Fibroblast of lung (primary cell): Measurements from ENCODE around the gene NBEA. TPM values are rescaled to one million over a fixed set of nuclear protein-coding genes. Genes with fewer than 3 reads are reported as not detected.

Experiments used
- DNase-seq, 2 donors: peaks; one replicate each; pipeline versions ENCODE4 v3.0.0 to v3.0.0-alpha.2; 2010; ENCODE audit warnings: low read depth in 2 of 2
- H2AFZ ChIP-seq: 2 replicates; pipeline ENCODE4 v1.5.1; 2012; ENCODE audit warnings: low read length, control low read depth, inconsistent platforms
- H3K27ac ChIP-seq: 2 replicates; pipeline ENCODE4 v1.5.1; 2011; ENCODE audit warnings: low read length, control low read depth; ENCODE audit not compliant: insufficient read depth
- H3K27me3 ChIP-seq: 2 replicates; pipeline ENCODE4 v1.5.1; 2011; ENCODE audit warnings: mild to moderate bottlenecking, low read length; ENCODE audit not compliant: control insufficient read depth, insufficient read depth
- H3K36me3 ChIP-seq: 2 replicates; pipeline ENCODE4 v1.5.1; 2011; ENCODE audit warnings: low read length; ENCODE audit not compliant: control insufficient read depth, insufficient read depth
- H3K4me1 ChIP-seq: 2 replicates; pipeline ENCODE4 v1.5.1; 2011; ENCODE audit warnings: low read length; ENCODE audit not compliant: control insufficient read depth, insufficient read depth; ENCODE audit errors: extremely low read depth
- H3K4me2 ChIP-seq: 2 replicates; pipeline ENCODE4 v1.5.1; 2011; ENCODE audit warnings: low read length, control low read depth; ENCODE audit not compliant: insufficient read depth; ENCODE audit errors: extremely low read depth
- H3K4me3 ChIP-seq, 4 experiments: fragments of 200-600 bp in 1 of 4; sonication (generic) in 1 of 4; replicated peaks in 1 of 4; 2 replicates each; pipeline ENCODE4 v1.5.1; 2011 to 2016; ENCODE audit warnings: low read length in 4 of 4, low read depth in 3 of 4, mild to moderate bottlenecking in 3 of 4, control low read depth in 2 of 4, inconsistent platforms in 1 of 4, mixed read lengths in 1 of 4; ENCODE audit not compliant: insufficient read depth in 1 of 4; ENCODE audit errors: control extremely low read depth in 1 of 4
- H3K79me2 ChIP-seq: 2 replicates; pipeline ENCODE4 v1.5.1; 2012; ENCODE audit warnings: mild to moderate bottlenecking, low read length, inconsistent platforms; ENCODE audit not compliant: control insufficient read depth, insufficient read depth
- H3K9ac ChIP-seq: 2 replicates; pipeline ENCODE4 v1.5.1; 2011; ENCODE audit warnings: mild to moderate bottlenecking, low read length, control low read depth; ENCODE audit not compliant: insufficient read depth
- H3K9me3 ChIP-seq: 2 replicates; pipeline ENCODE4 v1.5.1; 2012; ENCODE audit warnings: low read depth, low read length; ENCODE audit not compliant: control insufficient read depth, insufficient read depth
- H4K20me1 ChIP-seq: 2 replicates; pipeline ENCODE4 v1.5.1; 2011; ENCODE audit warnings: low read length; ENCODE audit not compliant: control insufficient read depth, insufficient read depth; ENCODE audit errors: extremely low read depth
- CTCF ChIP-seq, 2 donors: IDR thresholded peaks in 1 of 2; conservative IDR thresholded peaks in 1 of 2; 1 replicate in 1 of 2; 2 replicates in 1 of 2; pipeline ENCODE4 v1.5.1; 2011 to 2012; ENCODE audit warnings: low read length in 2 of 2, control low read depth in 1 of 2, inconsistent platforms in 1 of 2, low read depth in 1 of 2, mild to moderate bottlenecking in 1 of 2
- EZH2 ChIP-seq: IDR thresholded peaks from 2 replicates; pipeline ENCODE4 v1.5.1; 2012; ENCODE audit warnings: low read length, control low read depth, mild to moderate bottlenecking; ENCODE audit errors: missing control alignments
- polyA plus RNA-seq, 2 donors: library from polyadenylated mRNA; depleted of rRNA in 1 of 2; stranded (reverse) in 1 of 2; unstranded in 1 of 2; fragments of >200 nt; gene quantifications; 2 replicates each; pipeline ENCODE4 v1.2.1, GENCODE V29; 2011 to 2012; ENCODE audit warnings: missing spikeins in 1 of 2
- total RNA-seq: library from RNA; depleted of rRNA; stranded (reverse); fragments of >200 nt; gene quantifications from 2 replicates; pipeline ENCODE4 v1.2.1, GENCODE V29; 2014

Gene NBEA
- total and polyA plus RNA-seq, 2 donors (not counting 1 experiment from before 2014, with no cell fraction given) = 3.6 to 7.8 TPM

- Histone ChIP-seq H3K79me2 (peaks cover 2% of the 10 kb centered on the region), H3K27me3 (no peaks in the 10 kb centered on the region), H3K4me2 (no peak overlapping the region), H3K4me3 (no peak overlapping the region), H2AFZ (no peak overlapping the region), H3K27ac (no peak overlapping the region), H3K36me3 (no peaks in the 10 kb centered on the region), H3K9me3 (no peaks in the 10 kb centered on the region), H4K20me1 (no peaks in the 10 kb centered on the region), H3K4me1 (no peaks in the 10 kb centered on the region), H3K9ac (no peak overlapping the region)
- DNase-seq = no peak
- TF ChIP-seq CTCF (conservative IDR thresholded peaks at IDR 0.05 in 1 of 2, IDR thresholded peaks at IDR 0.05 in 1 of 2; ENCODE audit: low read depth in 1 of 2, low read length in 2 of 2) (no peak), EZH2 (no peak)
Observed at GRCh38 chr13:35479038-35479492, 537.0 kb downstream of the NBEA start.

GRCh38 chr13:35479706-35480105 is 537.6 kb downstream of the NBEA start:
- no peaks in the 10 kb centered on the region for H4K20me1 ChIP-seq
- no peaks in the 10 kb centered on the region for H3K27me3 ChIP-seq
- no peak for TF ChIP-seq CTCF (conservative IDR thresholded peaks at IDR 0.05 in 1 of 2, IDR thresholded peaks at IDR 0.05 in 1 of 2; ENCODE audit: low read depth in 1 of 2, low read length in 2 of 2)
- no peak for TF ChIP-seq EZH2
- no peaks in the 10 kb centered on the region for H3K9me3 ChIP-seq
- no peak overlapping the region for H3K4me3 ChIP-seq
- no peak overlapping the region for H3K4me2 ChIP-seq
- no peak overlapping the region for H3K9ac ChIP-seq
- no peak overlapping the region for H2AFZ ChIP-seq
- no peak for DNase-seq
- H3K79me2 ChIP-seq = no peaks in the 10 kb centered on the region
- H3K4me1 ChIP-seq = no peaks in the 10 kb centered on the region
- no peak overlapping the region for H3K27ac ChIP-seq
- no peaks in the 10 kb centered on the region for H3K36me3 ChIP-seq

- TF ChIP-seq CTCF (conservative IDR thresholded peaks at IDR 0.05 in 1 of 2, IDR thresholded peaks at IDR 0.05 in 1 of 2; ENCODE audit: low read depth in 1 of 2, low read length in 2 of 2) = no peak
- TF ChIP-seq EZH2 = no peak
- H3K27me3 ChIP-seq = no peaks in the 10 kb centered on the region
- no peak overlapping the region for H3K4me3 ChIP-seq
- no peak for DNase-seq
- no peak overlapping the region for H3K27ac ChIP-seq
- no peaks in the 10 kb centered on the region for H3K79me2 ChIP-seq
- no peak overlapping the region for H3K4me2 ChIP-seq
- no peaks in the 10 kb centered on the region for H3K9me3 ChIP-seq
- H3K36me3 ChIP-seq = no peaks in the 10 kb centered on the region
- no peak overlapping the region for H2AFZ ChIP-seq
- H3K4me1 ChIP-seq = no peaks in the 10 kb centered on the region
- no peak overlapping the region for H3K9ac ChIP-seq
- no peaks in the 10 kb centered on the region for H4K20me1 ChIP-seq
Observed at GRCh38 chr13:35480346-35480745, 538.3 kb downstream of the NBEA start.
